Stimulated activated naive B cell treated with anti-CD40 and anti-IgM and Interleukin-4, amounts not matched to agents 10 μg/mL and 1 μg/mL and 100 μg/mL, for 72 hours (primary cell): ENCODE data around the gene MEP1B.
"Not testable (repeated sequence)": the region's sequence is repeated elsewhere in the genome, so short reads cannot be mapped to it uniquely, and the experiment has no call there.

Source experiments
- ATAC-seq, 2 donors: fragments of 150-1000 bp; cut with Tn5 transposase; replicated peaks; 2 replicates each; pipeline ENCODE4 v1.10.0; 2021; ENCODE audit warnings: moderate library complexity in 1 of 2
- DNase-seq: peaks from one replicate; pipeline ENCODE4 v3.0.0; 2021
- H3K27ac Mint-ChIP-seq: one replicate; pipeline ENCODE4 v1.8.0; 2022; ENCODE audit warnings: mild to moderate bottlenecking, mixed read lengths
- H3K27me3 Mint-ChIP-seq, 2 donors: one replicate each; pipeline ENCODE4 v1.8.0; 2022; ENCODE audit warnings: mixed read lengths in 2 of 2
- H3K36me3 Mint-ChIP-seq, 2 donors: one replicate each; pipeline ENCODE4 v1.8.0; 2022; ENCODE audit warnings: mixed read lengths in 2 of 2, mild to moderate bottlenecking in 1 of 2
- H3K4me1 Mint-ChIP-seq, 2 donors: one replicate each; pipeline ENCODE4 v1.8.0; 2022; ENCODE audit warnings: mixed read lengths in 2 of 2, mild to moderate bottlenecking in 1 of 2
- H3K4me3 Mint-ChIP-seq, 2 donors: one replicate each; pipeline ENCODE4 v1.8.0; 2022; ENCODE audit warnings: mild to moderate bottlenecking in 2 of 2, mixed read lengths in 2 of 2, moderate library complexity in 1 of 2
- H3K9me3 Mint-ChIP-seq, 2 donors: one replicate each; pipeline ENCODE4 v1.8.0; 2022; ENCODE audit warnings: mixed read lengths in 2 of 2, mild to moderate bottlenecking in 1 of 2

The MEP1B gene

GRCh38 chr18:32189790-32190189 is at the start of gene MEP1B:
Gene MEP1B (plus strand): TSS chr18:32190039. CDS start chr18:32190071, 32 bp downstream.
- H3K4me1 Mint-ChIP-seq, result no peaks in the 10 kb centered on the region
- DNase-seq (no peak), ATAC-seq (no peak)
- no peak within 1 kb of the TSS for H3K27ac Mint-ChIP-seq
- peaks cover 6 to 19% of the 10 kb centered on the region in 2 donors for H3K27me3 Mint-ChIP-seq
- no peak within 1 kb of the TSS for H3K4me3 Mint-ChIP-seq
- no peaks in the 10 kb centered on the region for H3K36me3 Mint-ChIP-seq
- peaks cover 0 to 4% of the 10 kb centered on the region in 2 donors for H3K9me3 Mint-ChIP-seq

- peaks cover 0 to 22% of the 10 kb centered on the region in 2 donors for H3K27me3 Mint-ChIP-seq
- no peak for DNase-seq
- no peak overlapping the region for H3K4me3 Mint-ChIP-seq
- H3K27ac Mint-ChIP-seq, result no peak overlapping the region
- H3K9me3 Mint-ChIP-seq, result no peaks in the 10 kb centered on the region
- no peaks in the 10 kb centered on the region for H3K36me3 Mint-ChIP-seq
- no peaks in the 10 kb centered on the region for H3K4me1 Mint-ChIP-seq
- no peak for ATAC-seq
These were observed 41.5 kb upstream of the MEP1B start for GRCh38 chr18:32148185-32148870.

GRCh38 chr18:32152705-32153448 is 37.0 kb upstream of the MEP1B start:
- H3K36me3 Mint-ChIP-seq, result no peaks in the 10 kb centered on the region
- peaks cover 1 to 3% of the 10 kb centered on the region in 2 donors for H3K4me1 Mint-ChIP-seq
- no peak overlapping the region for H3K4me3 Mint-ChIP-seq
- no peak overlapping the region for H3K27ac Mint-ChIP-seq
- H3K9me3 Mint-ChIP-seq, result peaks cover 0 to 2% of the 10 kb centered on the region in 2 donors
- peaks cover 7 to 33% of the 10 kb centered on the region in 2 donors for H3K27me3 Mint-ChIP-seq
- ATAC-seq (peak; percentile 58 to 75), DNase-seq (no peak)

- Mint-ChIP-seq H3K36me3 (no peaks in the 10 kb centered on the region), H3K4me1 (peaks cover 4 to 8% of the 10 kb centered on the region in 2 donors), H3K4me3 (no peak overlapping the region), H3K27me3 (peaks cover 16 to 24% of the 10 kb centered on the region in 2 donors), H3K9me3 (peaks cover 0 to 2% of the 10 kb centered on the region in 2 donors), H3K27ac (no peak overlapping the region)
- ATAC-seq, result no peak
- DNase-seq, result no peak
These were observed 33.0 kb upstream of the MEP1B start for GRCh38 chr18:32156855-32157254.

- H3K27ac Mint-ChIP-seq, result no peak overlapping the region
- peaks cover 4 to 8% of the 10 kb centered on the region in 2 donors for H3K4me1 Mint-ChIP-seq
- ATAC-seq, result no peak
- H3K27me3 Mint-ChIP-seq, result peaks cover 16 to 23% of the 10 kb centered on the region in 2 donors
- H3K36me3 Mint-ChIP-seq, result no peaks in the 10 kb centered on the region
- DNase-seq, result no peak
- no peak overlapping the region for H3K4me3 Mint-ChIP-seq
- peaks cover 0 to 2% of the 10 kb centered on the region in 2 donors for H3K9me3 Mint-ChIP-seq
These were observed 32.3 kb upstream of the MEP1B start for GRCh38 chr18:32157580-32157979.

GRCh38 chr18:32158108-32158624 is 31.7 kb upstream of the MEP1B start:
- DNase-seq (peak; percentile 44), ATAC-seq (peak; percentile 91 to 97)
- Mint-ChIP-seq H3K36me3 (no peaks in the 10 kb centered on the region), H3K4me3 (peak overlapping the region; percentile 68 to 69), H3K27me3 (peaks cover 16 to 17% of the 10 kb centered on the region in 2 donors), H3K27ac (no peak overlapping the region), H3K9me3 (peaks cover 0 to 2% of the 10 kb centered on the region in 2 donors), H3K4me1 (peaks cover 4 to 8% of the 10 kb centered on the region in 2 donors)

- H3K27me3 Mint-ChIP-seq, result peaks cover 14 to 16% of the 10 kb centered on the region in 2 donors
- not testable (repeated sequence) for H3K9me3 Mint-ChIP-seq, ATAC-seq, H3K36me3 Mint-ChIP-seq, H3K4me1 Mint-ChIP-seq, H3K27ac Mint-ChIP-seq, DNase-seq
- H3K4me3 Mint-ChIP-seq, result peak overlapping the region; percentile 68 to 69
These were observed 31.2 kb upstream of the MEP1B start for GRCh38 chr18:32158631-32159030.

GRCh38 chr18:32160547-32160946 is 29.3 kb upstream of the MEP1B start:
- Mint-ChIP-seq H3K36me3 (no peaks in the 10 kb centered on the region), H3K4me1 (peaks cover 4 to 8% of the 10 kb centered on the region in 2 donors), H3K27ac (no peak overlapping the region), H3K9me3 (no peaks in the 10 kb centered on the region), H3K4me3 (no peak overlapping the region), H3K27me3 (peaks cover 13 to 14% of the 10 kb centered on the region in 2 donors)
- DNase-seq (no peak), ATAC-seq (no peak)

- H3K4me1 Mint-ChIP-seq, result no peaks in the 10 kb centered on the region
- no peak for DNase-seq
- no peaks in the 10 kb centered on the region for H3K9me3 Mint-ChIP-seq
- no peak overlapping the region for H3K27ac Mint-ChIP-seq
- ATAC-seq, result no peak
- H3K36me3 Mint-ChIP-seq, result no peaks in the 10 kb centered on the region
- peaks cover 7 to 12% of the 10 kb centered on the region in 2 donors for H3K27me3 Mint-ChIP-seq
- no peak overlapping the region for H3K4me3 Mint-ChIP-seq
These were observed 21.7 kb upstream of the MEP1B start for GRCh38 chr18:32167980-32168730.

- Mint-ChIP-seq H3K36me3 (no peaks in the 10 kb centered on the region), H3K4me3 (no peak overlapping the region), H3K4me1 (no peaks in the 10 kb centered on the region), H3K27me3 (peaks cover 11 to 15% of the 10 kb centered on the region in 2 donors), H3K9me3 (peaks cover 0 to 5% of the 10 kb centered on the region in 2 donors), H3K27ac (no peak overlapping the region)
- ATAC-seq (no peak), DNase-seq (no peak)
These were observed 16.2 kb upstream of the MEP1B start for GRCh38 chr18:32173654-32174053.

- Mint-ChIP-seq H3K4me3 (no peak overlapping the region), H3K4me1 (no peaks in the 10 kb centered on the region), H3K9me3 (peaks cover 0 to 5% of the 10 kb centered on the region in 2 donors), H3K27me3 (peaks cover 11 to 15% of the 10 kb centered on the region in 2 donors), H3K27ac (no peak overlapping the region), H3K36me3 (no peaks in the 10 kb centered on the region)
- DNase-seq, result no peak
- ATAC-seq, result no peak
These were observed 15.1 kb upstream of the MEP1B start for GRCh38 chr18:32174719-32175118.

- Mint-ChIP-seq H3K4me1 (no peaks in the 10 kb centered on the region), H3K27me3 (peaks cover 11 to 15% of the 10 kb centered on the region in 2 donors), H3K27ac (no peak overlapping the region), H3K4me3 (no peak overlapping the region), H3K9me3 (peaks cover 0 to 5% of the 10 kb centered on the region in 2 donors), H3K36me3 (no peaks in the 10 kb centered on the region)
- ATAC-seq (no peak), DNase-seq (no peak)
These were observed 14.6 kb upstream of the MEP1B start for GRCh38 chr18:32175265-32175664.

- H3K4me3 Mint-ChIP-seq, ATAC-seq, H3K4me1 Mint-ChIP-seq, H3K9me3 Mint-ChIP-seq, H3K27ac Mint-ChIP-seq, DNase-seq, H3K36me3 Mint-ChIP-seq: not testable (repeated sequence)
- H3K27me3 Mint-ChIP-seq, result peaks cover 15 to 17% of the 10 kb centered on the region in 2 donors
These were observed 13.1 kb upstream of the MEP1B start for GRCh38 chr18:32176745-32177144.

- no peaks in the 10 kb centered on the region for H3K36me3 Mint-ChIP-seq
These were observed 12.3 kb upstream of the MEP1B start for GRCh38 chr18:32177530-32177929.

More at GRCh38 chr18:32177530-32177929, 12.3 kb upstream of the MEP1B start:
- H3K4me3 Mint-ChIP-seq, result no peak overlapping the region
- no peaks in the 10 kb centered on the region for H3K4me1 Mint-ChIP-seq
- H3K27me3 Mint-ChIP-seq, result peaks cover 12 to 17% of the 10 kb centered on the region in 2 donors
- no peak overlapping the region for H3K27ac Mint-ChIP-seq
- no peak for DNase-seq
- peaks cover 2 to 5% of the 10 kb centered on the region in 2 donors for H3K9me3 Mint-ChIP-seq
- ATAC-seq, result no peak
